ENCODE data around the gene CHD6. TPM values are rescaled to one million over a fixed set of nuclear protein-coding genes. Genes with fewer than 3 reads are reported as not detected.

Gene CHD6
- total RNA-seq, 1 experiment from 2014 or later = 46.7 TPM

DNA sequence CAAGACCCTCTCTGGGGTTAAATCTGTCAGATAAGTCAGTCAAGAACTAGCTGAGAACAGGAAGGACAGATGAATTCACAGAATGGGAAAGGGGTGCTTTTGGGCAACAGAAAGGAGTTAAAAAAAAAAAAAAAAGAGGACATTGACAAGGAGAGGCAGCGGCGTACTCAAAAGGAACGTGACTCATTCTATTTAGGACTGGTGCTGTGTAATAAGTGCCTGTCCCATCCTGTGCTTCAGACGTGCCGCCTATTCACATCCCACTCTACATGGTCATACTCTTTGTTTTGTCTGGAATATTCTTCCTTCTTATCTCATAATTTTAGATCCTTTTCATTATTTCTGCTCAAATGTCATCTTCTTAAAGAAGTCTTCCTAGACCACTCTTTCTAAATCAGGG lies 150.5 kb downstream of the CHD6 start:
- CTCF ChIA-PET = no interaction called here
- H3K4me1 ChIP-seq (ENCODE audit: insufficient read depth, low read length, poor library complexity, severe bottlenecking) = no peaks in the 10 kb centered on the region
- no peaks in the 10 kb centered on the region for H3K27me3 ChIP-seq (replicated peaks; ENCODE audit: insufficient read depth, low read depth, low read length, poor library complexity)
- DNase-seq (ENCODE audit: low spot score) = peak; percentile 11
- H3K36me3 ChIP-seq (ENCODE audit: insufficient read depth, low read length, poor library complexity, severe bottlenecking) = peaks cover 7% of the 10 kb centered on the region
- POLR2A ChIA-PET (ENCODE audit: low non-redundant PET) = no interaction called here
- no peak overlapping the region for H3K4me3 ChIP-seq (ENCODE audit: low read depth, low read length, poor library complexity, severe bottlenecking)
- intact Hi-C loops (cut with micrococcal nuclease; ENCODE audit: unreplicated experiment) = no loop called here
- BruUV-seq (replicated peaks) = no TSS peak
- no peak for TF ChIP-seq EZH2 (IDR thresholded peaks at IDR 0.05; ENCODE audit: borderline replicate concordance, low read depth, low read length, poor library complexity, severe bottlenecking)
- TF ChIP-seq, protein P1, sequence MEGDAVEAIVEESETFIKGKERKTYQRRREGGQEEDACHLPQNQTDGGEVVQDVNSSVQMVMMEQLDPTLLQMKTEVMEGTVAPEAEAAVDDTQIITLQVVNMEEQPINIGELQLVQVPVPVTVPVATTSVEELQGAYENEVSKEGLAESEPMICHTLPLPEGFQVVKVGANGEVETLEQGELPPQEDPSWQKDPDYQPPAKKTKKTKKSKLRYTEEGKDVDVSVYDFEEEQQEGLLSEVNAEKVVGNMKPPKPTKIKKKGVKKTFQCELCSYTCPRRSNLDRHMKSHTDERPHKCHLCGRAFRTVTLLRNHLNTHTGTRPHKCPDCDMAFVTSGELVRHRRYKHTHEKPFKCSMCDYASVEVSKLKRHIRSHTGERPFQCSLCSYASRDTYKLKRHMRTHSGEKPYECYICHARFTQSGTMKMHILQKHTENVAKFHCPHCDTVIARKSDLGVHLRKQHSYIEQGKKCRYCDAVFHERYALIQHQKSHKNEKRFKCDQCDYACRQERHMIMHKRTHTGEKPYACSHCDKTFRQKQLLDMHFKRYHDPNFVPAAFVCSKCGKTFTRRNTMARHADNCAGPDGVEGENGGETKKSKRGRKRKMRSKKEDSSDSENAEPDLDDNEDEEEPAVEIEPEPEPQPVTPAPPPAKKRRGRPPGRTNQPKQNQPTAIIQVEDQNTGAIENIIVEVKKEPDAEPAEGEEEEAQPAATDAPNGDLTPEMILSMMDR (conservative IDR thresholded peaks at IDR 0.05; ENCODE audit: low read depth, low read length) = no peak
- H3K27ac ChIP-seq (ENCODE audit: low read depth, low read length, poor library complexity, severe bottlenecking) = no peak overlapping the region
- H3K9me3 ChIP-seq (ENCODE audit: low read depth, low read length, poor library complexity, severe bottlenecking) = peaks cover 5% of the 10 kb centered on the region

DNA sequence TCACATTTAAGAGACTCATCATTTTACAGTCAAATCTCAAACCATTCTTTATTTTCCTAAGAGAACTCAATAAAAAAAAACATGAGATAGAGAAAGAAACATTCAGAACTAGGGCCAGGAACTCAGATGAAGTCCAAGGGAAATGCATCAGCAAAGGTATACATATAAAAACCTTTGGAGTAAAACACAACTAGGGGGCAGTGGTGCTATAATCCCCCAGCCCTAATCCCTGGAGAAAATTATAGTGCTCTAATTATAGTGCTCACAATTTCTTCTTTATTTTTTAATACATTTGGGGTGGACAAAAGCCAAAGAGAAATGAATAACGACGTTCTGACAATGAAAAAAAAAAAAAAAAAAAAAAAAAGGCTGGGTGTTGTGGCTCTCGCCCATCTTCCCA lies 151.0 kb downstream of the CHD6 start:
- Histone ChIP-seq H3K4me1 (ENCODE audit: insufficient read depth, low read length, poor library complexity, severe bottlenecking) (no peaks in the 10 kb centered on the region), H3K27ac (ENCODE audit: low read depth, low read length, poor library complexity, severe bottlenecking) (no peak overlapping the region), H3K36me3 (ENCODE audit: insufficient read depth, low read length, poor library complexity, severe bottlenecking) (peaks cover 7% of the 10 kb centered on the region), H3K27me3 (replicated peaks; ENCODE audit: insufficient read depth, low read depth, low read length, poor library complexity) (no peaks in the 10 kb centered on the region), H3K9me3 (ENCODE audit: low read depth, low read length, poor library complexity, severe bottlenecking) (peaks cover 5% of the 10 kb centered on the region), H3K4me3 (ENCODE audit: low read depth, low read length, poor library complexity, severe bottlenecking) (no peak overlapping the region)
- no peak for TF ChIP-seq EZH2 (IDR thresholded peaks at IDR 0.05; ENCODE audit: borderline replicate concordance, low read depth, low read length, poor library complexity, severe bottlenecking)
- TF ChIP-seq, protein P1 (conservative IDR thresholded peaks at IDR 0.05; ENCODE audit: low read depth, low read length) = peak; percentile 30; the same call in 1 of the 2 replicates
- intact Hi-C loops (cut with micrococcal nuclease; ENCODE audit: unreplicated experiment) = no loop called here
- ChIA-PET CTCF (no interaction called here), POLR2A (ENCODE audit: low non-redundant PET) (no interaction called here)
- BruUV-seq (replicated peaks) = no TSS peak
- no peak for DNase-seq (ENCODE audit: low spot score)

- H3K27ac ChIP-seq (ENCODE audit: low read depth, low read length, poor library complexity, severe bottlenecking) = no peak overlapping the region
- intact Hi-C loops (cut with micrococcal nuclease; ENCODE audit: unreplicated experiment) = no loop called here
- no peaks in the 10 kb centered on the region for H3K27me3 ChIP-seq (replicated peaks; ENCODE audit: insufficient read depth, low read depth, low read length, poor library complexity)
- CTCF ChIA-PET = no interaction called here
- BruUV-seq (replicated peaks) = no TSS peak
- H3K4me3 ChIP-seq (ENCODE audit: low read depth, low read length, poor library complexity, severe bottlenecking) = no peak overlapping the region
- TF ChIP-seq, protein P1 (conservative IDR thresholded peaks at IDR 0.05; ENCODE audit: low read depth, low read length) = no peak
- no peak for TF ChIP-seq EZH2 (IDR thresholded peaks at IDR 0.05; ENCODE audit: borderline replicate concordance, low read depth, low read length, poor library complexity, severe bottlenecking)
- peaks cover 5% of the 10 kb centered on the region for H3K9me3 ChIP-seq (ENCODE audit: low read depth, low read length, poor library complexity, severe bottlenecking)
- peaks cover 7% of the 10 kb centered on the region for H3K36me3 ChIP-seq (ENCODE audit: insufficient read depth, low read length, poor library complexity, severe bottlenecking)
- DNase-seq (ENCODE audit: low spot score) = no peak
- POLR2A ChIA-PET (ENCODE audit: low non-redundant PET) = no interaction called here
- H3K4me1 ChIP-seq (ENCODE audit: insufficient read depth, low read length, poor library complexity, severe bottlenecking) = no peaks in the 10 kb centered on the region
These were observed 154.6 kb downstream of the CHD6 start for GRCh38 chr20:41463567-41463966.

Measured in A673 (cell line).